Stimulated activated CD4-positive, alpha-beta T cell treated with anti-CD3 and anti-CD28 coated beads, Interleukin-2, amount 100 ng/mL, for 24 hours (primary cell): ENCODE results near the gene CD247.
A peak's percentile ranks its signal among the peaks of the same experiment; 100 is the strongest.

Experiments used
- DNase-seq, 2 donors: peaks; one replicate each; pipeline ENCODE4 v3.0.0-alpha.2; 2020

CD247 gene

DNA sequence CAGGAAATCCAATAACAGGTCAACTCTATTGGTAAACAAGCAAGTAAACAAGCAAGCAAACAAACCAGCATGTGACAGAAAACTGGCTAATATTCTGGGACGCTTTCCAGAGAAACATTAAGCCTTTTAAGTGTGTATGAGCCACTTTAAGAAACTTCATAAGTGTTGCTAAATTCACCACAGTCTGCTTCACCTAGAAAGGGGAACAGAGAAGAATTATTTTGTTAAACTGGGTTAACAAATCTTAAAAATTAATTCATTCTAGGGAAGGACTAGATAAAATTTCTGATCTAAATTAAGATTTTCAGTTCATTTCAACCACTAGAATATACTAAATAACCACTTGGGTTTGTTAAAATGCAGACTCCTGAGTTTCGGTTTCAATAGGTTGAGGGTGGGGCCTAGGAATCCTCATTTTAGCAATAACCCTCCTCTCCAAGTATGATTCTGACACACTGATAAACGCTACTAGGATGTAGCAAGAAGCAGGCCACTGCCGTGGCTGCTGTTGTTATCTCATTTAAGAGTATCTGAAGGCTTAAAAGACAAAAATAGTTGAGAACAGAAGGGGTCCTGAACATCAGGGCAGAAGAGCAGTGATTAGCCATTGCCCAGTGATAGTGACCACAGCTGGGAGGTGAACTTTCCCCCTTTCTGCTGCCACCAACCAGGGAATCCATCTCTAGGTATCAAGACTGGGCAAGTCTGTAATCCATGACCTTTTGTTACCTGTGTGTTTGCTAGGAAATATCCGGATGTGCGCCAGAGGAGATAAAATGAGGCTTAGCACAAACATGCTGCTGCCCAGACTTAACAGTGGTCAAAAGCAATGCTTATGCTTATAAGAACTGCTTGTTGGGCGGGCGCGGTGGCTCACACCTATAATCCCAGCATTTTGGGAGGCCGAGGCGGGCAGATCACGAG, 24.0 kb upstream of the CD247 start:
- DNase-seq = no peak

DNA sequence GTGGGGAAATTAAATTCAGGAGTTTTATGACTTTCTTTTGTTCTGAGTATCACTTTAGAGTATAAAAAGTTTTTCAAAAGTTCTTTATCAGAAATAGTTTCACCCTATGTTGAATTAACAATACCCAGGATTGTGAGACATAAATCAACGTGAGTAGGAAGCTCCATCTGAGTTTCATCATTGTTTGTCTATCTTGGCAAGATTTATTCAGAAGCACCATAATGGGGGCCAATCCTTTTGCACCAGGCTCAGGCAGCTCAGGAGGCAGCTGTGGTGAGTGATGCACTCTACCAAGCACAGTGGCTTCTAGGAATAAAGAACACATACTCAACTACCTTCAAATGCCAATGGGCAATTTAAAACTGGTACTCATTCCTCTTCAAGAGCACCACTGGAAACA, 23.3 kb upstream of the CD247 start:
- DNase-seq = no peak

DNA sequence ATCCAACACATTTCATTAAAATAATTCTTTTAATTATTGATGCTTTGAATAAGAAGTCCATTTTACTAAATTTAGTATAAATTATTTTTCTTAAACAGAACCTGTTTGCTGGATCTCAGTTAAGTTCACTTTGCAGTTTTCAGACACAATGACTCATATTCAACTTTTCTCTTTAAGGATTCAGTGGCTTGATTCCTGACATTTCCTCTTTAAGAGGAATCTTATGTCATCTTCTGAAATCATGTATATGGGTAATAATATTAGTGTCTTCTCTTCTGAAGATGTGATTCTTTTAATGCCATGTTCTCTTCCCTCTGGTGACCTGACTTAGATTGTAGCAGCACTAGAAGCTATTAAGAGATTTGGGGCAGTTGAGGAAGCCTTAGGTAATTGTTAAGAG, 22.7 kb upstream of the CD247 start:
- DNase-seq = no peak

DNA sequence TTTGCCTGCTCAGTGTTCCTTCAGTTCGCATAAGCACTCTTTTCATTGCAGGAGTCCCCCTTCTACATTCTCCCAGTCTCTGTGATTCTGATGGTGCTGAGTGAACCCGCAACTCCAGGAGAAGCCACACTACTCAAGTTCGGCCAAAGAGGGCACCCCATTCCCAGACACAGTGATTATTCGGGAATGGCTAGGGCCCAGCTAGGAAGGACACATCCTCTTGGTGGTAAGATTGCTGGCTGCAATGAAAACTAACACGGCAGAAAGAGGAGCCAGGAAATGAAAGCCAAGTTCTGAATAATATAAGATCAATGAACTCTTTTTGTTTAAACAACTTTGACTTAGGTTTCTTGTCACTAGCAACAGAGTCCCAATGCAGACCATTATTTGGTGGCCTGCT, 20.3 kb upstream of the CD247 start:
- DNase-seq = no peak

DNA sequence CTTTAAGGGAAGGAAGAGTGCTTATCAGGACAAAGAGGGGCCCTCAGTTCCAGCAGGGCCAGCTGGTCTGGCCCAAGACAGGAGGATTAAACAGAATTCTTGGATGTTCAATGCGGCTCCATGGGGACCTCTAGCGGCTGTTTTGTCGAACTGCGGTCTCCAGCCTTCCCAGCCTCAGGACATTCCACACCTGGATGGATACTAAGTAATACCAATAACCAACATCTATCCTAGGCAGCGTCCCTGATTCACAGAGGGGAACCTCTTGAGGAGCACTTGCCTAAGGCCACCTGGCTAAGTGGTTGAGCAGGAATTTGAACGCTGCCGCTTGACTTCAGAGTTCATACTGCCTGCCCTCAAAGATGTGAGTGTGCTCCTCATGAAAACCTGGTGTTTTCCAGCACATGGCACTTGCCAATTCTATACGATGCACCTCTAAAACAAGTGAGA, 15.5 kb upstream of the CD247 start:
- DNase-seq = peak; percentile 69 to 74

DNA sequence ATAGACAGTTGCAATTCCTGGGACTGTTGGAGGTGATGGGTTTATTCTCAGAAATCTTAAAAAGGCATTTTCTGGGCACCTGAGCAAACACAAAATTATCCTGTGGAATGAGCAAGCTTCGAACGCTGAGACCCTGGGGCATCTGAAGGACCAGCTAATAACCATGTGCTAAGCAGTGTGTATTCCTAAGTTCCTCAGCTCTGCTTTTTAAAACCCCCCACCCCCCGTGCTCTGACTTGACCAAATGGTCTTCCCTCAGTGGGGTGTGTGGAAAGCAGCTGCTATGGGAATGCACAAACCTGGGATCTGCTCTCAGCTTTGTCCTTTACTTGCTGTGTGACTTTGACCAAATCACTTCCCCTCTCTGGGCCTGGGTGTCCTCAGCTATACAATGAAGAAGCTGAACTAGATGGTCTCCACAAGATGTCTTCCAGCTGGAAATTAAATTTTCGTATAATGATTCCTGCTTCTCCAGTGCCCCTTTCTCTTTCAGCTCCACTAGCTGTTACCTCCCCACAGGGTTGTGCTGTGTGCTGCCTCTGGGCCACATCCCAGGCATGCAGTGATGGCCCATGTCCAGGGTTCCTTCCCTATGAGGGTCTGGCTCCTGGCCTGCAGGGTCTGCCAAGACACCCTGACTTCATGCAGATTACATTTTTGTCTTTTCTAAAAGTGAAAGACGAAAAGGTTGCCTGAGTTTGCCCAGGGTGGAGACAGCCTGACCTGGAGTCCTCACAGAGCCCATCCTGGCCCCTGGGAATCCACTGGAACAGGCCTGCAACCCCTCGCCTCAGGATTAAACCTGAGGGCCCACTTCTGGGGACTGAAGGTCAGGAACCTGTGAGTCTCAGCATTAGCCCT, 14.9 kb upstream of the CD247 start:
- no peak for DNase-seq

DNA sequence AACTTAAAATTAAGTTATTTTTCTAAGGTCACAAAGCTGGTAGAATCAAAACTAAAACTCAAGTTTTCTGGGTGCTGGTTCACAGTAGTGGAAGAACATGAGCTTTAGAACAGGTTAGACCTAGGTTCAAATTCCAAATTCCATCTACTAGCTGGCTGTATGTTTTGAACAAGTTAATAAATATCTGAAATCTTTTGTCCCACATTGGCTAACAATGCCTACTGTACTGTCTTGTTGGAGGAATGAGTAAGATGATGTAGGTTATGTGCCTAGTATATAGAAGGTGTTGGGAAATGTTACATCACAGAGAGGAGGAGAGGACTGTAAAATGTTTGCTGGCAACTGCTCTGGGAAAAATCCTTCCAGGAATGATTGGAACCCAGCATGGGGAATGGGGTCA, 14.0 kb upstream of the CD247 start:
- DNase-seq = no peak

DNA sequence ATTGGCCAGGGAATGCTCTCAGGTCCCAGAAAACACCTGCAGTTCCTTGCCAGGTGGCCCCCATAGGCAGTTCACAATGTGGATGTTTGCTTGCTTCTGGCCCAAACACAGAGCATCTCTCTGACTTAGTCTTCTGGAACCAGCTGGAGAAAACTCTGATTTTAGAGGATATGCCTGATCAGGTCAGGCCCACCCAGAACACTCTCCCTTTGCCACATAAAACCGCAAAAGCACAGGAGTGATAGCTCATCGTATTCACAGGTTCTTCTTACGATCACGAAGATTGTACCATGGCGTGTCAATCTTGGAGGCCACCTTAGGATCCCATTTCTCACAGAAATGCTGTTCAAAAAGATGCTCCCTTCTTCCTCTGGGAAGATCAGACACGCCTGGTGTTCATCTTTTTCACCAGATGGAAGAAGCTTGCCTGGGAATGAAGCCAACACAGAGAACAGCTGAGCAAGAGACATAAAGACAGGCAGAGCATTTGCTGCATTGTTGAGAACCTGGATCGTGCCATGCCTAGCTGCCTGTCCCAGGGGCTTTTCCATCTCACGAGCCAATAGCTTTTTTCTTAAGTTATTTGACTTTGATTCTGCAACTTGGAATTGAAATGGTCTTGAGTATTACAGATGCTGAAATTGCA, 11.6 kb upstream of the CD247 start:
- no peak for DNase-seq

DNA sequence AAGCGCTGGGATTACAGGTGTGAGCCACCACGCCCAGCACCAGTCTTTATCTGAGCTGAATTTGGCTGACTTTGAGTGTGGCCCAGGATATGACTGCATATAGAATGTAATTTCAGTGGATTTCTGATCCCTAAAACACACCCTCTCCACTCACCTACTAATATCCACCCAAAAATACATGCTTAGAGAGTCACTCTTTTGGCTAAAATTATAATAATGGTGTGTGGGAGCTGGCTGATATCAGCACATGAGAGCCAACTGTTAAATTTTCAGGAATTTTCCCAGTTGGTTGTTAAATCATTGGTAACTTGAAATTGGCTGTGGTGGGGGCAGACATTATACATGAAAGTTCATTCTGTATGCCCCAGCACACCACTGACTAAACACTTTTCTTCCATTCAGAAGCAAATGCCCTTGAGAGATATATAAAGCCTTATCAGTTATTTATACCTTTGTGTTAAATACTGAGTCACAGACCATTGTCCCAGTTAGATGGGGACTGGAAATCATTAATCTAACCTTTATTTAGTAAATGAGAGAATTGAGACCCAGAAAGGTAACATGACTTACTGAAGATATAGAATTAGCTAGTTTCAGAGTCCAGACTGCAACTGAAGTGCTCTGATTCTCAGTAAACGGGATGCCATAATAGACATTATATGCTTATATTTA, 9.9 kb upstream of the CD247 start:
- no peak for DNase-seq

DNA sequence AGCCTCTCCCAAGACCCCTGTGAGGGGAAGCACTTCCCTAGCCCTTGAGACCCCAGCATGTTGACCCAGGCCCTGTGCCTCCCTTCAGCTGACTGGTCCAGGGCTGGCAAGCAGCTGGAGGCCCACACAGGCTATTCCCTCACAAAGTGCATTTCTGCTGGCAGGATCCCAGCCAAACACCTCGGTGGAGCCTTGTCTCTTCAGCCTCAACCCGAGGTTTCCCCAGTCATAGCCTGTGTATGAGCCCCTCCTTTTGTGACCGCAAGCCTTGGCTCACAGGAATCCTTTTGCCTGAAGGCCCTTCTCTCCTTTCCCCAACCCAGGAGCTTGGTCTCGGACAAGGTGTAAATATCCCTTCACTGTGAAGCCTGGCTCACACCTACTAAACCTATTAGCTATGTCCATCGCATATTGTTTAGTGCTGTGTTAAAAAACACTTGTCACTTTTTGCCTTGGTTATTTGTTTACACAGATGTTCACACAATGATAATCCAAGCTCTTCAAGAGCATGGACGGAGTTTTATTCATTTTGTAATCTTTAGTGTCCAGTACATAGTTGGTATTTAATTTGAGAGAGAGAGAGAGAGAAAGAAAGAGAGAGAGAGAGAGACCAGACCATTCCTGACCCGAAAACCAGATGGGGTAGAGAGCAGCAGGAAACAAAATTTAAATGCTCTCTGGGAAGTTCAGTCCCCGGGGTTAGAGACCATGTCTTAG, 8.5 kb upstream of the CD247 start:
- no peak for DNase-seq

DNA sequence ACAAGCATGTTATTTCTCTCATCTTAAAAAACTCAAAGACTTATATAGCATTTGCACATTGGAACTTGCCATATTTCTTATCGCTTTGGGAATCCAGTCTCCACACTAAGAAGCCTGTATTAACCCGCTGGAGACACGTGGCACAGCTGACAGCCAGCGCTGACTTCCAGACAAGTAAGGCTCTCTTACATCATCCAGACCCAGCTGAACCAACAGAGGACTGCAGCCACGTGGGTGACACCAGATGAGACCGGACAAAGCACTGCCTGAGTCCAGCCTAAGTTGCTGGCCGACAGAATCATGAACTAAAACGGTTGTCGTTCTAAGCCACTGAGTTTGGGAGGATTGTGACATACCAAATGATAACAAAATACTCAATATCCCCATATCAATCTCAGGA, 6.3 kb upstream of the CD247 start:
- no peak for DNase-seq

DNA sequence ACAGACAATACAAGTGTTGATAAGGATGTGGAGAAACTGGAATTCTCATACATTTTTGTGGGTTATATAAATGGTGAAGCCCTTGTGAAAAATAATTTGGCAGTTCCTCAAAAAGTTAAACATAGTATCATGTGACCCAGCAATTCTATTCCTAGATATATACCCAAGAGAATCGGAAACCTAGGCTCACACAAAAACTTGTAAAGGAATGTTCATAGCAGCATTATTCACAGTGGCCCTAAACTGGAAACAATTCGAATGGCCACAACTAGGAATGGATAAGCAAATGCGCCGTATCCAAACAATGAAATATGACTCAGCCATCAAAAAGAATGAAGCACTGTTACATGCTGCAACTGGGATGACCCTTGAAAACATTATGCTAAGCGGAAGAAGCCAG, 3.9 kb upstream of the CD247 start:
- no peak for DNase-seq

DNA sequence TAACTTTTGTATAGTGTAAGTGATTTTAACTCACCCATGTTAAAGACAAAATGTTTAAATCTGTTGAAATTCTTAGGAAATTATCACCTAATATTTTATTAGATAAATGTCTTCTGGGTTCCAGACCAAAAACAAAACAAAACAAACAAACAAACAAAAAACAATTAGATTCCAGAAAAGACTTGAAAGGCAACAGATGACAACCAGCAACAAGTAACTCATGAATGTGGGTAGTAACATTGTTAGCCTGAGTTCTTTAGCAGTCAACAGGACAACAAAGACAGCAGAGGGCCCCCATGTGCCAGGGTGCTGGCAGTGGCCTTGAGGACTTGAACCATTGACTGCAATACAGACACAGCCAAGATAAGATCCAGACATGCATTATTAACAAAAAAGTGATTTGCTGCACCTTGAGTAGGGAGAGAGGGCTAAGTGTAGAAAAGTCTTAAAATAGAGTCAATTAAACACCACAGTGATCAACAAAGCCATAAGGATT, 2.4 kb upstream of the CD247 start:
- no peak for DNase-seq

DNA sequence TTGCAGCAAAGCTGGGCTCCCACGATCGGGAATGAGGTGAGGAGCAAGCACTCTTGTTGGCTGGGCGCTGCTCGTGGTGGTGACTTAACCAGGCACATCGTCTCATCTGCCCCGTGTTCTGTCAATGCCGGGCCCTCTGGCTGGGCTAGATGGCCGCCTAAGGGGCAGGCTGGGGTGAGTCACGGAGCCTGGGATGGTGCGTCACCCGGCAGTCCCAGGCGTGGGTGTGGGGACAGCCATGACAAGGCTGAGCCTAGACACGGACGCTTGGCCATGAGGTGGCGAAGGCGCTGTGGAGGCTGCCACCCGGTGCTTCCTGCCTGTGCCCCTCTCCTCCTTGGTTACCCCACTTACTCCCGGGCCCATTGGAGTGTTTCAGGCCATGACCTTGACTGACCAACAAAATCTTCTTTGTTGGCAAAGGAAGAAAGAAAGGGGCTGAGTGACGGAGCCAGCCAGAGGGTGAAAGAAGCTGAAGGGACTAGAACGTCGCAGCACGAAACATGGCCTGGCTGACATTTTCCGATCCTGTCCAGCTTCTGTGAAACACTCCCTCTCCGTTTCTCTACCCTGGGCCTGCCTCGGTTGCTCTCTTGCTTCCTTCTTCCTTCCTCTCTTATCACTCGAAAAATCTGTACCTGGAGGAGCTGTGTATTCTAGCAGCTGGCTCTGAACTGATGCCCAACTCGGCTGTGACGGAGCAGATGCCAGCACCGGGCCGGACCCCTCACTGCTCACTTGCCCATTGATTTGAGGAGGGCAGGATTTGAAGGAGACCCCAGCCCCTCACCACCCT, 596 bp downstream of the CD247 start:
- peak; percentile 92 for DNase-seq

DNA sequence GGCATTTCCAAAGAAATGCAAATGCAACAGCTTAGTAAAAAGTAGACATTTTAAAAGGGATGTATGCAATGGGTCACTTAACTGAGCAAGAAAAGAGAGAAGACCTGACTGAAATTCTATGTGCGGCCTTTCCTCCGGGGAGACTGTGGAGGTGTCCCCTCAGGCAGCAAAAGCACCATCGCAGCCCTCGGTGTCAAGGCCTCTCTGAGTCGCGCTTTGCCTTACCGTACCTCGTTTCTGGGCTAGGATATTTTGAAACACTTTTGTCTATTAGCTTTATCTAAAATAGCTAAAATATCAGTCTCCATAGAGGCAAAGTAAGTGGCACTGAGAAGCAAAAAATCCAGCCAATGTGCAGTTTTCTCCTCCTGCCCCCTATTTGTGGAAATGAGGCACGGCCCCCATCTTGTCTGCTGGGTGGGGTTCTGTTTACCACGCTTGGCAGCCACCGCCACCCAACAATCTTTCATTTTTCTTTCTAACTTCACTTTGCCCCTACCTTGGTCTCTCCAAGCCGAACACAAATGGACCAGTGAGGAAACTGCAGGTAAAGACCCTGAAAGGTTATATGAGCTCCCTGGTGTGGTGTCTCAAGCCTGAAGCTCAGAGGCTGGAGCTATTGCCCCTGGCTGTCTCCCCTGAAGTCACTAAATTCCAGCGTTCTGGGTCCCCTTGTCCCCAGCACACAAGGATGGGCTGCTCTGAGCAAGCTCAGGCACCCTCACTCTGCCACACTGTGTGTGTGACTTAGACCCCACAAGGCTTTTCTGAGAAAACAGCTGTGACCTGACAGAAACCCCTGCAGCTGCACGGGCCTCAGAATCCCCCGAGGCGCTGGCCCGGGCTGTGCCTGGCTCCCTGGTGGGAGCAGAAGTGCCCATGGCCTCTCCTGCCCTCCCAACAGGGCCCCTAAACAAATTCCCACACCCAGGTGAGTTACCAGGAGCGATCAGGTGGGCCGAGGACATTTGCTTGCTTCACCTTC, 1.6 kb downstream of the CD247 start:
- DNase-seq = peak in 1 of 2 donors; percentile 35

DNA sequence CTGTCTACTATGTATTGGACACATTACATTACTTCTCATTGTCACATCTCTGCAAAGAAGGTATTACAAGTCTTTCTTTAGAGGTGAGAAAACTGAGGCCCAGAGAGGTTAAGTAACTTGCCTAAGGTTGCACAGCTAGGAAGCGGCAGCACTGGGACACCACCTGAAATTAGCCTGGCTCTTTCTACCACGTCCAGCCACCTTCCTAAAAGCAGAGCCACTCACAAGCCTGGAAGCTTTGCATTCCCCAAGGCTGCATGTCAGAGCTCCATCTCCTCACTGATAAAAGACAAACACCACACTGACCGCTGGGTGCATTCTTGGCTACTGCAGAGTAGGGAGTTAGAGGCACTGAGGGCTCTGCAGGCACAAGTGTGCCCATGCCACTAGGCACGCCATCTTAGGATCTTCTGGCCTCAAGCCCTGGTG, 2.4 kb downstream of the CD247 start:
- DNase-seq = no peak

DNA sequence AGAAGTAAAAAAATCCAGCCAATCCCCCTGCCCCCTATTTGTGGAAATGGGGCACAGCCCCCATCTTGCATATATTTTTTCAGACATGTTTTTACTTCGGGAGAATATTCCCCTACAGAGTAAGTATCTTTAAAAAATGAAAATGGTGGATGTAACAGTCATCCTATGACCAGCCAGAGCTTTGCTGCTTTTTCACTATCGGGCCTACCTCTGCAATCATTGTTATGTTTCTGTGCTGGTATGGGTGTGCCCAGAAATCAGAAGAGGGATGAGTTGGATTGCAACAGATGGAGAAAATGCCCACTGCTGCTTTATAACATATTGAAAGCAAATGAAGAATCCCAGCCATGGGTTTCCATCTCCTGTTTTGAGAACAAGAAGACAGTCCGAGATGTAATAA, 2.9 kb downstream of the CD247 start:
- DNase-seq = no peak

DNA sequence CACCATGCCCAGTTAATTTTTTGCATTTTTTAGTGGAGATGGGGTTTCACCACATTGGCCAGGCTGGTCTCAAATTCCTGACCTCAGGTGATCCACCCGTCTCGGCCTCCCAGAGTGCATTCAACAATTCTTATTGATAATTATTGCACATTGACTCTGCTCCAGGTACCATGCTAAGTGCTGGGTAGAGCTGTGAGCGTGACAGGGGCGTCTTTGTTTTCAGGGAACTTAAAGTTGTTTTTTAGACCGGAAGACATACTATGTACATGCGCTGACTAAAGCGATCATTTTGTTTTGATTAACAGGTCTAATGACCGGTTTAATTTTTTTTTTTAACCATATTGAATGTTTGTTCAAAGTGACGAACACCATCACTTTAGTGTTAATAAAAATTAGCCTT, 4.0 kb downstream of the CD247 start:
- DNase-seq = no peak

DNA sequence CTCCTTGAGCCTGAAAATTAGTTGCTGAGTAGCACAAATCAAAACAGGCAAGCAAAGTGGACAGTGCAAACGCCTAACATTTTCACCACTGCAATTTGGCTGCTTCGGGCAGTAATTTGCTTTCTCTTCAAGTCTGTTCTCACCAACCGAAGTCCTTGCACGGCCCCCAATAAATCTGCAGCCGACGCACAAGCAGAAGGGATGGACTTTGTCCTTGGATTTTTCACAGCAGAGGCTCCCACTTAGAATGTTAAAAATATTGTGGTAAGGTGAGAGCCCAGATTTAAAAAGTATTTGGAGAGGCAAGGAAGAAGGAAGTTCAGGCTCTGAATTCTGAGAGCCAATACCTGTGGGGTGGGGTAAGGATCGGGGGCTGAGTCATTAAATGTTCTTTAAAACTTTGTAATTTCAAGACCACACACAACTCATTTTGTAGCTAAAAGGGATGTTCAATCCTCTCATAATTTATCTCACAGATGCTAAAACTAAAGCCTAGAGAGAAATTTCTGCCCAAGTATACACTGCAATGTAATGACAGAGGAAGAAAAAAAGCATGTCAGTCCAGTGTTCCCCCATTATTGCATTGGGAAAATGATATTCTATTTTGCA, 6.2 kb downstream of the CD247 start:
- no peak for DNase-seq
